ENCODE results near the gene ENTPD1.
"Not testable (repeated sequence)": the region's sequence is repeated elsewhere in the genome, so short reads cannot be mapped to it uniquely, and the experiment has no call there.

The ENTPD1 gene

GRCh38 chr10:95759233-95759826, 3.4 kb downstream of the ENTPD1 start:
- DNase-seq: no peak

GRCh38 chr10:95761939-95762492, 6.1 kb downstream of the ENTPD1 start:
- no peak for DNase-seq

GRCh38 chr10:95767884-95768556, 12.1 kb downstream of the ENTPD1 start:
- DNase-seq: no peak

- DNase-seq: no peak
Measured at GRCh38 chr10:95770084-95770720, 14.2 kb downstream of the ENTPD1 start.

- DNase-seq: not testable (repeated sequence)
Measured at GRCh38 chr10:95773454-95773853, 17.5 kb downstream of the ENTPD1 start.

GRCh38 chr10:95777638-95778037, 21.7 kb downstream of the ENTPD1 start:
- DNase-seq: not testable (repeated sequence)

- no peak for DNase-seq
Measured at GRCh38 chr10:95782318-95782717, 26.4 kb downstream of the ENTPD1 start.

- no peak for DNase-seq
Measured at GRCh38 chr10:95783741-95784140, 27.8 kb downstream of the ENTPD1 start.

GRCh38 chr10:95784279-95784913, 28.4 kb downstream of the ENTPD1 start:
- peak; percentile 9 for DNase-seq

- no peak for DNase-seq
Measured at GRCh38 chr10:95785317-95785716, 29.4 kb downstream of the ENTPD1 start.

- DNase-seq: no peak
Measured at GRCh38 chr10:95785942-95786669, 30.1 kb downstream of the ENTPD1 start.

- DNase-seq: no peak
Measured at GRCh38 chr10:95787447-95787846, 31.5 kb downstream of the ENTPD1 start.

- DNase-seq: no peak
Measured at GRCh38 chr10:95788830-95789229, 32.9 kb downstream of the ENTPD1 start.

- DNase-seq: no peak
Measured at GRCh38 chr10:95789902-95790301, 33.9 kb downstream of the ENTPD1 start.

- DNase-seq: no peak
Measured at GRCh38 chr10:95790982-95791381, 35.0 kb downstream of the ENTPD1 start.

- no peak for DNase-seq
Measured at GRCh38 chr10:95791425-95791979, 35.5 kb downstream of the ENTPD1 start.

- DNase-seq: no peak
Measured at GRCh38 chr10:95792211-95792780, 36.3 kb downstream of the ENTPD1 start.

GRCh38 chr10:95792874-95793285, 36.9 kb downstream of the ENTPD1 start:
- no peak for DNase-seq

- no peak for DNase-seq
Measured at GRCh38 chr10:95793401-95794045, 37.6 kb downstream of the ENTPD1 start.

- DNase-seq: no peak
Measured at GRCh38 chr10:95794195-95794594, 38.2 kb downstream of the ENTPD1 start.

GRCh38 chr10:95795602-95796001, 39.6 kb downstream of the ENTPD1 start:
- DNase-seq: no peak

- DNase-seq: no peak
Measured at GRCh38 chr10:95796504-95796903, 40.5 kb downstream of the ENTPD1 start.

All from NCI-H1105 (cell line).